HepG2 (cell line): ENCODE measurements around the gene METTL26. TPM values are rescaled to one million over a fixed set of nuclear protein-coding genes. Genes with fewer than 3 reads are reported as not detected.

Source experiments
- BORCS8-MEF2B ChIP-seq: sonication (generic); formaldehyde crosslinking; IDR thresholded peaks from 2 replicates; pipeline ENCODE4 v1.8.0; 2022; ENCODE audit warnings: mild to moderate bottlenecking, missing genetic modification reagents
- BRCA1 ChIP-seq: sonication (generic); formaldehyde crosslinking; IDR thresholded peaks from 2 replicates; pipeline ENCODE4 v1.4.0; 2020; ENCODE audit warnings: missing genetic modification reagents
- CENPX ChIP-seq: sonication (generic); formaldehyde crosslinking; IDR thresholded peaks from 2 replicates; pipeline ENCODE4 v1.9.0; 2021; ENCODE audit warnings: mild to moderate bottlenecking, missing genetic modification reagents, moderate library complexity
- ELF3 ChIP-seq: IDR thresholded peaks from 2 replicates; pipeline ENCODE4 v1.6.1; 2016; ENCODE audit warnings: missing genetic modification reagents, missing compliant biosample characterization
- HOXA7 ChIP-seq: sonication (generic); formaldehyde crosslinking; IDR thresholded peaks from 2 replicates; pipeline ENCODE4 v1.8.1; 2022; ENCODE audit warnings: mild to moderate bottlenecking, missing genetic modification reagents, moderate library complexity
- JUN ChIP-seq: sonication (generic); formaldehyde crosslinking; IDR thresholded peaks from 2 replicates; pipeline ENCODE4 v1.4.0; 2020; ENCODE audit warnings: mild to moderate bottlenecking, missing genetic modification reagents
- KAT7 ChIP-seq: IDR thresholded peaks from 2 replicates; pipeline ENCODE4 v1.6.1; 2018; ENCODE audit warnings: borderline replicate concordance, missing compliant biosample characterization
- KDM1A ChIP-seq: IDR thresholded peaks from 2 replicates; pipeline ENCODE4 v1.6.1; 2016; ENCODE audit warnings: missing compliant biosample characterization
- KLF6 ChIP-seq: IDR thresholded peaks from 2 replicates; pipeline ENCODE4 v1.8.0; 2016; ENCODE audit warnings: missing biosample characterization, missing genetic modification reagents
- KMT2A ChIP-seq: sonication (generic); formaldehyde crosslinking; IDR thresholded peaks from 2 replicates; pipeline ENCODE4 v1.4.0; 2020; ENCODE audit warnings: missing genetic modification reagents
- MXD4 ChIP-seq: IDR thresholded peaks from 2 replicates; pipeline ENCODE4 v1.6.1; 2016; ENCODE audit warnings: mild to moderate bottlenecking, missing biosample characterization, missing genetic modification reagents
- PCBP2 ChIP-seq: fragments of 200-400 bp; formaldehyde crosslinking; optimal IDR thresholded peaks from 2 replicates; pipeline ENCODE3; 2018; ENCODE audit warnings: low read length, low read depth; ENCODE audit not compliant: poor library complexity, severe bottlenecking
- SALL1 ChIP-seq: sonication (generic); formaldehyde crosslinking; IDR thresholded peaks from 2 replicates; pipeline ENCODE4 v1.8.0; 2022; ENCODE audit warnings: mild to moderate bottlenecking, missing genetic modification reagents
- SOX5 ChIP-seq: IDR thresholded peaks from 2 replicates; pipeline ENCODE4 v1.6.1; 2016; ENCODE audit warnings: borderline replicate concordance
- ZC3H4 ChIP-seq: sonication (generic); formaldehyde crosslinking; IDR thresholded peaks from 2 replicates; pipeline ENCODE4 v1.4.0; 2020; ENCODE audit warnings: missing genetic modification reagents, borderline replicate concordance
- ZMAT3 ChIP-seq: sonication (generic); formaldehyde crosslinking; conservative IDR thresholded peaks from 2 replicates; pipeline ENCODE4 v1.7.0; 2021; ENCODE audit warnings: missing genetic modification reagents
- ZNF205 ChIP-seq: IDR thresholded peaks from 2 replicates; pipeline ENCODE4 v1.6.1; 2018; ENCODE audit warnings: missing biosample characterization, missing genetic modification reagents
- ZNF841 ChIP-seq: sonication (generic); formaldehyde crosslinking; IDR thresholded peaks from 2 replicates; pipeline ENCODE4 v1.8.1; 2023; ENCODE audit warnings: missing genetic modification reagents, borderline replicate concordance
- polyA plus RNA-seq, 8 experiments: library from polyadenylated mRNA; depleted of rRNA in 3 of 8; stranded (reverse) in 7 of 8; unstranded in 1 of 8; fragments of >200 nt; fragmentation: Illumina TruSeq in 4 of 8; extraction: Trizol in 4 of 8; gene quantifications; 2 replicates each; pipeline versions ENCODE4 v1.2.1 to v1.2.3, GENCODE V29; 2011 to 2016; ENCODE audit warnings: low read depth in 4 of 8, missing spikeins in 1 of 8, mixed read lengths in 1 of 8; ENCODE audit not compliant: insufficient read depth in 1 of 8
- total RNA-seq, 5 experiments: library from RNA; depleted of rRNA; stranded (reverse); fragments of >200 nt; fragmentation: Illumina TruSeq; extraction: Trizol; gene quantifications; 2 replicates each; pipeline ENCODE4 v1.2.3, GENCODE V29; 2016; ENCODE audit warnings: low read depth in 1 of 5
- TF ChIP-seq, protein P1 (sequence below): sonication (generic); formaldehyde crosslinking; IDR thresholded peaks from 2 replicates; pipeline ENCODE4 v1.8.0; 2023; ENCODE audit warnings: mild to moderate bottlenecking, missing genetic modification reagents
- TF ChIP-seq, protein P2 (sequence below): sonication (generic); formaldehyde crosslinking; IDR thresholded peaks from 2 replicates; pipeline ENCODE4 v1.4.0; 2020; ENCODE audit warnings: low read depth, mild to moderate bottlenecking, missing genetic modification reagents
- TF ChIP-seq, protein P3 (sequence below): sonication (generic); formaldehyde crosslinking; IDR thresholded peaks from 2 replicates; pipeline ENCODE4 v1.5.1; 2020; ENCODE audit warnings: mild to moderate bottlenecking, missing genetic modification reagents, moderate library complexity
- TF ChIP-seq, protein P4 (sequence below): sonication (generic); formaldehyde crosslinking; IDR thresholded peaks from 2 replicates; pipeline ENCODE4 v1.4.0; 2020; ENCODE audit warnings: mild to moderate bottlenecking, low read depth, missing genetic modification reagents
- TF ChIP-seq, protein P5 (sequence below): sonication (generic); formaldehyde crosslinking; IDR thresholded peaks from 2 replicates; pipeline ENCODE4 v1.4.0; 2020; ENCODE audit warnings: mild to moderate bottlenecking, missing genetic modification reagents

Gene METTL26
- total and polyA plus RNA-seq, 2 of the 13 experiments (the other 11 are each of a cell fraction or from before 2014, with no cell fraction given) = 65.5 to 70.1 TPM

DNA sequence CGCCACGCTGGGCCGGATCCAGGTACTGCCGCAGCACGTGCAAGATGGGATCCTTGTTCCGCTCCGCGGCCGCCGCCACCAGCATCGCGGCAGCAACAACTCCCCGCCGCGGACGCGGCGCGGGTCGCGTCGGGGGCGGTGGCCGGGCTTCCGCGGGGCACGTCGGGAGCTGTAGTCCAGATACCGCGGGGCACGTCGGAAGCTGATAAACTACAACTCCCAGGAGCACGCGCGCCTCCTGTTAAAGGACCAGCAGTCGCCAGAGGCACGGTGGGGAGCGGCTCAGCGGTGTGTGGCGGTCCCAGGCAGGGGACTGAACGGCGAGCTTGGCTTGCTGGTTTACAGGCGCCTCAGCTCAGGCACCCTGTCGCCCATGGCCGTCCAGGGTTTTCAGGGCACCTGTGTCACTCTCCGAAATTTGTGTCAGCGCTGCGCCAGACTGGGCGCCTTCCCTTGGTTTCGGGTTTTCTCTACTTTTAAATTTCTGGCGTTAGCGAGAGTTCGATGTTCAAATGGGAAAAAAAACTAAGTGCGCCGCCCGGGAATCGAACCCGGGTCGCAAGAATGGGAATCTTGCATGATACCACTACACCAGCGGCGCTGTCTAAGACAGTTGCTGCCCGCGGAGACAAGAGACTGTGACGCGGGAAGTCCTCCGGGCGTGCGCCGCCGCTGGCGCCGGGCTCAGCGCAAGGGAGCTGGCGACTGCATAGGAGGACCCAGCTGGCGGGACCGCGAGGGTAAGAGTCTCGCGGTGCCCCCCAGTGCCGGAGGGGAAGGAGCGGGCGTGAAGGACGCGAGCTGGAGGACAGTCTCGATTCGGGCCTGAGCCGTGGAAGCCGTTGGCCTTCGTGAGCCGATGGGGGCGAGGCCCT, at the start of gene METTL26 (continued):
- TF ChIP-seq SALL1 (peak; percentile 90), ZNF205 (CRISPR knock-in tag) (no peak; the same call in 1 of the 2 replicates), BRCA1 (CRISPR knock-in tag) (0 out of 2 replicates have a peak, but pooled peaks have one; percentile 42), KDM1A (CRISPR knock-in tag) (no peak; the same call in 1 of the 2 replicates), ZMAT3 (CRISPR knock-in tag) (no peak; the same call in 1 of the 2 replicates), HOXA7 (CRISPR knock-in tag) (no peak), MXD4 (CRISPR knock-in tag) (peak; percentile 93), CENPX (CRISPR knock-in tag) (no peak), ZNF841 (no peak), ELF3 (CRISPR knock-in tag) (no peak; the same call in 1 of the 2 replicates), KAT7 (CRISPR knock-in tag) (no peak), ZC3H4 (CRISPR knock-in tag) (no peak), KMT2A (CRISPR knock-in tag) (no peak), KLF6 (CRISPR knock-in tag) (no peak; the same call in 1 of the 2 replicates), PCBP2 (no peak), JUN (CRISPR knock-in tag) (peak; percentile 69; the same call in 1 of the 2 replicates), BORCS8-MEF2B (peak; percentile 32), SOX5 (CRISPR knock-in tag) (peak; percentile 25; the same call in 1 of the 2 replicates)
- TF ChIP-seq, protein P1, sequence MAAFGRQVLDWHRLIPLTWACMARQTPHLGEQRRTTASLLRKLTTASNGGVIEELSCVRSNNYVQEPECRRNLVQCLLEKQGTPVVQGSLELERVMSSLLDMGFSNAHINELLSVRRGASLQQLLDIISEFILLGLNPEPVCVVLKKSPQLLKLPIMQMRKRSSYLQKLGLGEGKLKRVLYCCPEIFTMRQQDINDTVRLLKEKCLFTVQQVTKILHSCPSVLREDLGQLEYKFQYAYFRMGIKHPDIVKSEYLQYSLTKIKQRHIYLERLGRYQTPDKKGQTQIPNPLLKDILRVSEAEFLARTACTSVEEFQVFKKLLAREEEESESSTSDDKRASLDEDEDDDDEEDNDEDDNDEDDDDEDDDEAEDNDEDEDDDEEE (CRISPR knock-in tag) = peak; percentile 94
- TF ChIP-seq, protein P2, sequence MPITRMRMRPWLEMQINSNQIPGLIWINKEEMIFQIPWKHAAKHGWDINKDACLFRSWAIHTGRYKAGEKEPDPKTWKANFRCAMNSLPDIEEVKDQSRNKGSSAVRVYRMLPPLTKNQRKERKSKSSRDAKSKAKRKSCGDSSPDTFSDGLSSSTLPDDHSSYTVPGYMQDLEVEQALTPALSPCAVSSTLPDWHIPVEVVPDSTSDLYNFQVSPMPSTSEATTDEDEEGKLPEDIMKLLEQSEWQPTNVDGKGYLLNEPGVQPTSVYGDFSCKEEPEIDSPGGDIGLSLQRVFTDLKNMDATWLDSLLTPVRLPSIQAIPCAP (CRISPR knock-in tag) = no peak
- TF ChIP-seq, protein P3, sequence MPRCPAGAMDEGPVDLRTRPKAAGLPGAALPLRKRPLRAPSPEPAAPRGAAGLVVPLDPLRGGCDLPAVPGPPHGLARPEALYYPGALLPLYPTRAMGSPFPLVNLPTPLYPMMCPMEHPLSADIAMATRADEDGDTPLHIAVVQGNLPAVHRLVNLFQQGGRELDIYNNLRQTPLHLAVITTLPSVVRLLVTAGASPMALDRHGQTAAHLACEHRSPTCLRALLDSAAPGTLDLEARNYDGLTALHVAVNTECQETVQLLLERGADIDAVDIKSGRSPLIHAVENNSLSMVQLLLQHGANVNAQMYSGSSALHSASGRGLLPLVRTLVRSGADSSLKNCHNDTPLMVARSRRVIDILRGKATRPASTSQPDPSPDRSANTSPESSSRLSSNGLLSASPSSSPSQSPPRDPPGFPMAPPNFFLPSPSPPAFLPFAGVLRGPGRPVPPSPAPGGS (CRISPR knock-in tag) = no peak
- TF ChIP-seq, protein P4, sequence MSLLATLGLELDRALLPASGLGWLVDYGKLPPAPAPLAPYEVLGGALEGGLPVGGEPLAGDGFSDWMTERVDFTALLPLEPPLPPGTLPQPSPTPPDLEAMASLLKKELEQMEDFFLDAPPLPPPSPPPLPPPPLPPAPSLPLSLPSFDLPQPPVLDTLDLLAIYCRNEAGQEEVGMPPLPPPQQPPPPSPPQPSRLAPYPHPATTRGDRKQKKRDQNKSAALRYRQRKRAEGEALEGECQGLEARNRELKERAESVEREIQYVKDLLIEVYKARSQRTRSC (CRISPR knock-in tag) = 0 out of 2 replicates have a peak, but pooled peaks have one; percentile 21
- TF ChIP-seq, protein P5, sequence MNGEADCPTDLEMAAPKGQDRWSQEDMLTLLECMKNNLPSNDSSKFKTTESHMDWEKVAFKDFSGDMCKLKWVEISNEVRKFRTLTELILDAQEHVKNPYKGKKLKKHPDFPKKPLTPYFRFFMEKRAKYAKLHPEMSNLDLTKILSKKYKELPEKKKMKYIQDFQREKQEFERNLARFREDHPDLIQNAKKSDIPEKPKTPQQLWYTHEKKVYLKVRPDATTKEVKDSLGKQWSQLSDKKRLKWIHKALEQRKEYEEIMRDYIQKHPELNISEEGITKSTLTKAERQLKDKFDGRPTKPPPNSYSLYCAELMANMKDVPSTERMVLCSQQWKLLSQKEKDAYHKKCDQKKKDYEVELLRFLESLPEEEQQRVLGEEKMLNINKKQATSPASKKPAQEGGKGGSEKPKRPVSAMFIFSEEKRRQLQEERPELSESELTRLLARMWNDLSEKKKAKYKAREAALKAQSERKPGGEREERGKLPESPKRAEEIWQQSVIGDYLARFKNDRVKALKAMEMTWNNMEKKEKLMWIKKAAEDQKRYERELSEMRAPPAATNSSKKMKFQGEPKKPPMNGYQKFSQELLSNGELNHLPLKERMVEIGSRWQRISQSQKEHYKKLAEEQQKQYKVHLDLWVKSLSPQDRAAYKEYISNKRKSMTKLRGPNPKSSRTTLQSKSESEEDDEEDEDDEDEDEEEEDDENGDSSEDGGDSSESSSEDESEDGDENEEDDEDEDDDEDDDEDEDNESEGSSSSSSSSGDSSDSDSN (CRISPR knock-in tag) = peak; percentile 65
